GM18870 (cell line): Measurements from ENCODE around the gene GTPBP4.
A peak's percentile ranks its signal among the peaks of the same experiment; 100 is the strongest.
"Not testable (repeated sequence)": the region's sequence is repeated elsewhere in the genome, so short reads cannot be mapped to it uniquely, and the experiment has no call there.

Experiments used
- ATAC-seq: cut with Tn5 transposase; IDR thresholded peaks from one replicate; pipeline ENCODE4 v1.9.1; 2021; ENCODE audit warnings: moderate library complexity; ENCODE audit not compliant: unreplicated experiment

GTPBP4 gene

DNA sequence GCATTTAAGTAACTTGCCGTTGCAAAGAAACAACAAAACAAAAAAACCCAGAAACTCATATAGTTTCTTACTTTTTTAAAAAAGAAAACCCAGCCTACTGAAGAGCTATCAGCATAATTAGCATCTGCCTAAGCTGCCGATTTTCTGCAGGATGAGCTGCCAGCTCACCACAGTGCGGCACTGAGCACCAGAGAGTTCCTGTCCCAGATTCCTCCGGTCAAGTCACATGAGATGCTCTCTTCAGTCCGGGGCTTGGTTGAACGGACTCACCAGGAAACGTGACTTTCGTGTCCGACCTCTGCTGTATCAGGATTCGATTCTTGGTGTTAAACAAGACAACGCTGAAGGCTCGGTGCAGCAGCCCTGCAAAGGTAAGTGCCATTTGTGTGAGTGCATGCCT is 34.2 kb downstream of the GTPBP4 start:
- ATAC-seq = no peak

DNA sequence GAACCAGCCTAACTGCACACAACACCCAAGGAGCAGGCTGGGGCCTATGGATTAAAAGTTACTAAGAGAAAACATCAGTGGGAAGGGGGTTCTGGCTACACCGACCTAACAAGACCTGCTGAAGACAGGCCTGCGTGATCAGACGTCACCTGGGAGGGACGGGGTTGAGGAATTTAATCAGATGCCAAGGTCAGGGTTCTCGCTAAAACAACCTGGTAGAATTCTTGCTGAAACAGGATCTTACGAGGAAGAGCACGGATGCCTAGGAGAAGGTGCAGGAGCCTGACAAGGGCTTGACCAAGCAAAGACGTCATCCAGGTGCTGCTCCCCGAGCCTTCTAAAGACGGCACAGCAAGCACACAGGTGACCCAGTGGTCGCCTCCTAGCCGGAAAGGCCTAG is 35.9 kb downstream of the GTPBP4 start:
- ATAC-seq = no peak

GRCh38 chr10:1025683-1026082 is 37.4 kb downstream of the GTPBP4 start, which contains the start of gene IDI2:
Gene IDI2 (minus strand): TSS chr10:1025859. CDS start chr10:1024723, 1,136 bp downstream.
- ATAC-seq = no peak

- no peak for ATAC-seq
Observed at GRCh38 chr10:1026578-1026977, 38.3 kb downstream of the GTPBP4 start.

DNA sequence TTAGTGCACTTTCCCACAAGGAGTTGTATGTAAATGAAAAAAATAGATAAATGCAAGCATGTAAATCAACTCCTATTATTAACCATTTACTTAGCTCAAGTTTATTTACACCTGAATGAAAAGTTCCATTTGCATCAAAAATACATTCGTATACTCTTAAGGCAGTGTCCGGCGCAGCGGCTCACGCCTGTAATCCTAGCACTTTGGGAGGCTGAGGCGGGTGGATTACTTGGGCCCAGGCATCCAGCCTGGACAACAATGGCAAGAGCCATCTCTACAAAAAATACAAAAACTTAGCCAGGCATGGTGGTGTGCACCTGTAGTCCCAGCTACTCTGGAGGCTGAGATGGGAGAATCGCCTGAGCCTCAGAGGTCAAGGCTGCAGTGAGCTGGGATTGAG is 41.6 kb downstream of the GTPBP4 start:
- no peak for ATAC-seq

DNA sequence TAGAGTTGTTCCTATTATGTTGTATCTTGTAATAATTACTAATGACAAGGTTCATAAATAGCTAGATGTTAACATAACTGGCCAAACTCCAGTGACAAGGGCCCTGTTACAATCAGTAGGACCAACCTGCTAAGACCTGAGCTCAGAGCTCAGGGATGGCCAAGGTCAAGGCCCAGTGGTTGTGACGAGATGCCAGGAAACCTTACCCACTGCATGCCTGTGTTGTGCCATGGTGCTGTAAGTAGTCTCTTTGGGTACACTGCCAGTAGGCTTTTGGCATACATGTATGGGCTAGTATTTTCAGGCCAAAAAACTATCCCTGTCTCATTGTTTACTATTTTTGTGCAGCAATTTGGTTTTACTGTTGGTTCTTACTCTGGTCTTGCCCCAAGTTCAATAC is 45.4 kb downstream of the GTPBP4 start:
- no peak for ATAC-seq

DNA sequence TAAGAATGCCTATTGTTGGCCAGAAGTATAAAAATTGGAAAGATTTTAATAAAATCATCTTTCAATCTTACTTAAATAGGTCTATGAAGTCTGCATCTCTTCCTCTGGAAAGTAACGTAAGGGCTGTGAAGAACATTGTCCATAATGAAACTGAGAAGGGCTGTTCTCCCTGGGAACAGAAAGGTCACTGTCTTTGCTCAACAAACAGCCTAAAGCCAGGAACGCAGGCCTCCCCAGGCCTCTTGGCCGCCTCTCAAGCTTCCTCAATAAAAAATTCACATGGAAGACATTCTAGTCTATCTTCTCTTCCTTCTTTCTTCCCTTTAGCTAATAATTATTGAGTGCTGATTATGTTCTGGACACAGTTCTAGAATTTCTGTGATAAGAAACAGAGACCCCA is 46.5 kb downstream of the GTPBP4 start:
- ATAC-seq = no peak

DNA sequence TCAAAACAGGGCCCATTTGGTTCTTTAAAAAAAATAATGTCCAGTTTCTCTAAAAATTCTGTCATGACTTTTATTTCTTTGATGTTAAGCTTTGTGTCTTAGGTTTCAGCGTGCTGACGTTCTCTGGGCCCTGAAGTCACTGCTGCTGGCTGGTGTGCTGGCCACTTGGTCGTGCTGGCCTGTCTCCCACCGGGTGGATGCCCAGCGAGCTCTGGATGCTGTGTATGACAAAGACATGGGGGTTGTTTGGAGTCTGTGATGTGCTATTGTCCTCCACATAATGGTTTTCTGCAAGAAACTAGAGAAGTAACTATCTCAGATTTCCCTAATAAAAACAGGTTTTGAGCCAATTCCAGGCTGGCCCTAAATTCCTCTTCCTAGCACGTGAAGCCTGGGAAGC is 47.0 kb downstream of the GTPBP4 start:
- ATAC-seq = no peak

GRCh38 chr10:1036341-1036791 is 48.1 kb downstream of the GTPBP4 start:
- ATAC-seq = peak; percentile 84

DNA sequence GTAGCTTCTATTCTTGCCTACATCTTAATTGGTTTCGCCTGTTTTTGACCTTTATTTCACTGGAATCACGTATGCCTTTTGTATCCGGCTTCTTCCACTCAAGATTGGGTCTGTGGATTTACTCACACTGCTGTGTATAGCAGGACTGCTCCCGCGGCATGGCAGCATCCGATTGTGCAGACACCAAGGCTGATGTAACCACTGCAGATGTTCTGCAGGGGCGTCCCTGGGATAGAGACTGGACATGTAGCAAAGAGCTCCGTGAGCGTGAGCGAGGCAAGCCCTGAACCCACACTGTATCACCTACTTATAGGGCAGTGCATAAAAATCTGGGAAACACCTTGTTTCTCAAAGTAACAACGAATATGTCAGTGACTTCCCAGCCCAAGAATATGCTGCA is 48.9 kb downstream of the GTPBP4 start:
- ATAC-seq = no peak

GRCh38 chr10:1038769-1039168 is 50.5 kb downstream of the GTPBP4 start:
- ATAC-seq = not testable (repeated sequence)

DNA sequence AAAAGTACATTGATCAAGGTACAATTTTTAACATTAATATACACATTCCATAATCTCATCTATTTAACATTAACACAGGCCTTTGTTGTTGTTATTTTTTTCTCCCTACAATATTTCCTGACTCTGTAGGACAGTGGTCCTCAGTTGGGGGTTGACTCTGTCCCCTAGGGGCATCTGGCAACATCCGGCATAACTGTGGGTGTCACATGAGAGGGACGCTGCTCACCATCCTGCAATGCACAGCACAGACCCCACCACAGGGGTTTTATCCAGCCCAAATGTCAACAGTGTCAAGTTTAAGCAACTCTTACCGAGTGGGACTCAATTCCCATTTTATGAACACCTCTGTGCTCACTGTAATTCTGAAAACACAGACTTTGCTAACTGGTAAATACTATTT is 51.9 kb downstream of the GTPBP4 start:
- ATAC-seq = no peak

DNA sequence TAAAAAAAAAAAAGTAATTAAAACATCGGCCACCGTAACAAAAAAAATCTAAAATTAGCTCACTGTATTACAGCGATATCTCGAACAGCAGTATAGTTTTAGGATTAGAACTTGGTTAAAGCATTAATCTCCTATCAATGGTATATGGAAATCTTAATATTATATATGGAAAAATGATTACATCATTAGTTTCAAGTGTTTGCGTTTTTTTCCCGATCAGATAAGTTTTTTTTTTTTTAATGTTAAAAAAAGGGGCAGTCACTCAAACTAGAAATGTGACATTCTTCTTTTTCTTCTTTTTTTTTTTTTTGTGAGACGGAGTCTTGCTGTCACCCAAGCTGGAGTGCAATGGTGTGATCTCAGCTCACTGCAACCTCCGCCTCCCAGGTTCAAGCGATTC is 53.3 kb downstream of the GTPBP4 start:
- ATAC-seq = no peak

DNA sequence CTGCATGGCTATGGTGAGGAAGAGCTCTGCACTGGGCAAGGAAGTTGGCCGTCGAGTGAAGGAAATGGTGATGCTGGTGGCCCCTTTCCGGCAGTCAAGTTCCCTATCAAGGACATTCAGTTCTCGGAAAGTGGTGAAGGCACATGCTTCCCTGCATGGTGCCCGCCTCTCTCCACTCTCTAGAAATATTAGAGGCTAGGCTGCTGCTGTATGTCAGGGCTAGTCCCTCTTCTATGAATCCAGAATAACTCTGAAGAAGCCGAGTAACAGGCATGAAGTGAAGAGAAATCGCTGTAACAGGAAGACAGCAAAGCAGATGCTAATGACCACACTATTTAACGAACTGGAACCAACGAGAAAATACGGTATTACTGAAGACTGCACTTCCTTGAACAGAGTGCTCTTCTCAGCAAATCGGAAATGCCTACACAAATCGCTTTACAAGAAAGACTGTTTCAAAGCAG is 55.3 kb downstream of the GTPBP4 start:
- ATAC-seq = peak; percentile 70

GRCh38 chr10:1044146-1044545 is 55.9 kb downstream of the GTPBP4 start:
- ATAC-seq = no peak

- ATAC-seq = no peak
Observed at GRCh38 chr10:1044964-1045363, 56.7 kb downstream of the GTPBP4 start.

- no peak for ATAC-seq
Observed at GRCh38 chr10:1045415-1045814, 57.2 kb downstream of the GTPBP4 start.

DNA sequence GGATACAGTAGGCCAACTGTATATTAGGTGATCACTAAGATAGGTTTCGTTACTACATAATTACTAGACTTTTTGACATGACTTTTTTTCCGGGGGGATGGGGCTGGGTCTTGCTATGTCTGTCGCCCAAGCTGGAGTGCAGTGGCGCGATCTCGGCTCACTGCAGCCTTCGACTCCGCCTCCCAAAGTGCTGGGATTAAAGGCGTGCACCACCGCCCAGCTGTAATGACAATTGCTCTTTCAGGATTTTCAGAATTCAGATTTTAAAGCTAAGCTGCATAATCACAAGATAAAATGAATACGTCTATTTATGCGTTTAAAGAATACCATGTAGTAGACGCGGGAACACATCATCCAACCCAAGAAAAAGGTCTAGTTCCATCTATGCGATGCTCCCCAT is 59.7 kb downstream of the GTPBP4 start:
- no peak for ATAC-seq

- ATAC-seq = peak; percentile 1
Observed at GRCh38 chr10:1048349-1048731, 60.1 kb downstream of the GTPBP4 start.

GRCh38 chr10:1048732-1049424 is 60.6 kb downstream of the GTPBP4 start, which contains the start of gene IDI1:
Gene IDI1 (minus strand): TSS chr10:1049119. CDS start chr10:1049003, 116 bp downstream.
- peak; percentile 73 for ATAC-seq

DNA sequence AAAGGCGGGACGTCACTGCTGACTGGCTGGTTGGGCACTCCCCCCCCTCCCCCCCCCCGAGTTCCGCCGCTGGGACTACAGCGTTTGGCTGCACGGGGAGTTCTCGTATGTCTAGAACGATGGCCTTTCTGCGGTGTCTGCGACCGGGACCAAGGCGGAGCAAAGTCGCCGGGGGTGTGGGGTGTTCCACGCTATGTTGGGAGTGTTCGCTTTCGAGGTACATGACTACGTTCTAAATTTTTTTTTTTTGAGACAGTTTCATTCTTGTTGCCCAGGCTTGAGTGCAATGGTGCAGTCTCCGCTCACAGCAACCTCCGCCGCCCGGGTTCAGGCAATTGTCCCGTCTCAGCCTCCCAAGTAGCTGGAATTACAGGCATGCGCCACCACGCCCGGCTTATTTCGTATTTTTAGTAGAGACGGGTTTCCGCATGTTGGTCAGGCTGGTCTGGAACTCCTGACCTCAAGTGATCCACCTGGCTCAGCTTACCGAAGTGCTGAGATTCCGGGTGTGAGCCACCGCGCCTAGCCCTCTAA is 61.3 kb downstream of the GTPBP4 start:
- ATAC-seq = no peak

GRCh38 chr10:1050145-1050544 is 61.9 kb downstream of the GTPBP4 start:
- ATAC-seq = no peak

DNA sequence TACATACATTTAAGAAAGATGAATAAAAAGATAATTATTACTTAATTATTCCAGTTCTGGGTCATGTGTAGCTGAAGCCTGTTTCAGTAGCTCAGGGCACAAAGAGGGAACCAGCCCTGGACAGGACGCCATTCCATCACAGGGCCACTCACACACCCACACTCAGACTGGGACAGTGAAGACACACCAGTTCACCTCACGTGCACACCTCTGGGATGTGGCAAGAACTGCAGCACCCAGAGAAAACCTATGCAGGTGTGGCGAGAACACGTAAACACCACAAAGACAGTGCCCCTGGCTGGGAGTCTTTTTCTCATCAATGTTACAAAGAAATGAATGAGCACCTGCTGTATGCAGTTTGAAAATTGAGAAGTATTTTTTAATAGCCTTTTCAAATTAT is 62.3 kb downstream of the GTPBP4 start:
- ATAC-seq = no peak
